Stimulated activated CD8-positive, alpha-beta memory T cell treated with anti-CD3 and anti-CD28 coated beads, Interleukin-12 subunit alpha, Interleukin-12 subunit beta, amount 100 ng/mL, for 4 hours (primary cell): ENCODE results near the gene ANKRD40.

ENCODE experiments used
- DNase-seq: peaks from one replicate; pipeline ENCODE4 v3.0.0-alpha.2; 2020; ENCODE audit warnings: low read depth

ANKRD40 gene

DNA sequence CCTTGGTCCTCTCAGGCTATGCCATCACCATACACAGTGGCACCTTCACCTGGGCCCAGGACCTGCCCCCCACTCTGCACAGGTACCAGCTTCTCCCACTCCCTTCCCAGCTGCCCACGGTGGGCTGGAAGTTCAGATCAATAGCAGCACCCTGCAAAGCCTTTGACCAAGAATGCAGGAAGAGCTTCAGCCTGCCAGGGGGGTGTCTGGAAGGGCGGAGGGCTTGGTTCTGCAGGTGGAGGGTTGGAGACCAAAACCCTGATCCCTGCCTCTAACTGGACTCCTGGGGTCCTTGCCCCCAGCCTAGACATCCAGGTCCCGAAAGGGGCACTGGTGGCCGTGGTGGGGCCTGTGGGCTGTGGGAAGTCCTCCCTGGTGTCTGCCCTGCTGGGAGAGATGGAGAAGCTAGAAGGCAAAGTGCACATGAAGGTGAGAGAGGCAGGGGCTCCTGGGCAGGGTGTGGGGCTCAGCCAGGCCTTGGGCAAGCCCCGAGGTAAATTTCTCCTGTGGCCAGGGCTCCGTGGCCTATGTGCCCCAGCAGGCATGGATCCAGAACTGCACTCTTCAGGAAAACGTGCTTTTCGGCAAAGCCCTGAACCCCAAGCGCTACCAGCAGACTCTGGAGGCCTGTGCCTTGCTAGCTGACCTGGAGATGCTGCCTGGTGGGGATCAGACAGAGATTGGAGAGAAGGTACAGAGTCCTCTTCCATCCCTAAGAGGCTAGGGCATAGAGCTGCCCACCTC, 38.7 kb downstream of the ANKRD40 start:
- no peak for DNase-seq

- no peak for DNase-seq
Observed at GRCh38 chr17:50668025-50668837, 39.5 kb downstream of the ANKRD40 start.

DNA sequence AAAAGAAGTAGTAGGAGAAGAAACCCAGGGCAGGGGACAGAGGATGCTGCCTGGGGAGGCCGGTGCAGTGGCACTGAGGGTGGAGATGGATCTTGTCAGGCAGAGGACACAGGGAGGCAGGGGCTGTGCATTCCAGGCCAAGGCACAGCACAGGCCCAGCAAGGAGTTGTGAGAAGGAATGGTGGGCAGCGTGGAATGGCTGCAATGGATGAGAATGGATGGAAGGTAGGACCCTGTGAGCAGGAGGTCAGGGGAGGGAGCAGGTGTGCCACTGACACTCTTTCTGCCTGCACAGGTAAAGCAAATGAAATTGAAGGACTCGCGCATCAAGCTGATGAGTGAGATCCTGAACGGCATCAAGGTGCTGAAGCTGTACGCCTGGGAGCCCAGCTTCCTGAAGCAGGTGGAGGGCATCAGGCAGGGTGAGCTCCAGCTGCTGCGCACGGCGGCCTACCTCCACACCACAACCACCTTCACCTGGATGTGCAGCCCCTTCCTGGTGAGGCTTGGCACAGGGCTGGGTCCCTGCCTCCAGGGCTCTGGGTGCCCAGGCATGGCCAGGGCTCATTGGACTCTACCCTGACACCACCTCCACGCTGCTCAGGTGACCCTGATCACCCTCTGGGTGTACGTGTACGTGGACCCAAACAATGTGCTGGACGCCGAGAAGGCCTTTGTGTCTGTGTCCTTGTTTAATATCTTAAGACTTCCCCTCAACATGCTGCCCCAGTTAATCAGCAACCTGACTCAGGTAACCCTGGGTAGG, 40.3 kb downstream of the ANKRD40 start:
- no peak for DNase-seq

DNA sequence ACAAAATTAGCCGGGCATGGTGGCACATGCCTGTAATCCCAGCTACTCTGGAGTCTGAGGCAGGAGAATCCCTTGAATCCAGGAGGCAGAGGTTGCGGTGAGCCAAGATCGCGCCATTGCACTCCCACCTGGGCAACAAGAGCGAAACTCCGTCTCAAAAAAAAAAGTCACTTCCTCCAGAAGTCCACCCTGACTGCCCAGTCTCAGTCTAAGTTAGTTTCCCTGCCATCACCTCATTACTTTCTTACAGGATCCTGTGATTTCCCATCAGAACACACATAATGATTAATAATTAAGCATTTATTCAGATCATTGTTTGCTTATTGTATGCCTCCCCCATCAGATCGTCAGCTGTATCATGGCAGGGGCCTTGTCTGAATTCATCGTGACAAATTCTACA, 41.4 kb downstream of the ANKRD40 start:
- no peak for DNase-seq

GRCh38 chr17:50665838-50666237, 41.9 kb downstream of the ANKRD40 start:
- no peak for DNase-seq

GRCh38 chr17:50664788-50665458, 42.8 kb downstream of the ANKRD40 start:
- no peak for DNase-seq

DNA sequence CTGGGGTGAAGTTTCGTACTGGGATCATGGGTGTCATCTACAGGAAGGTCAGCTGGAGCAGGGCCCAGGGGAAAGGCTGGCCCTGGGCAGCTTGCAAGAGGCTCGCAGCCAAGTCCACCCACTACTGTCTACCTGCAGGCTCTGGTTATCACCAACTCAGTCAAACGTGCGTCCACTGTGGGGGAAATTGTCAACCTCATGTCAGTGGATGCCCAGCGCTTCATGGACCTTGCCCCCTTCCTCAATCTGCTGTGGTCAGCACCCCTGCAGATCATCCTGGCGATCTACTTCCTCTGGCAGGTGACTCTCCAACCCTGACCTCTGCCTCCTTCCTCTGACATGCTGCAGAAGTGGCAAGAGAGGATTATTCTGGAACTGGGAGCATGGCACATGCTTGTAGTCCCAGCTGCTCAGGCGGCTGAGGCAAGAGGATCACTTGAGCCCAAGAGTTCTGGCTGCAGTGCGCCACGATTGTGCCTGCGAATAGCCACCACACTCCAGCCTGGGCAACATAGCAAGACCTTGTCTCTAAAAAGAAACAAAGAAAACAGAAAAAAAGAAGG, 43.8 kb downstream of the ANKRD40 start:
- DNase-seq = no peak

DNA sequence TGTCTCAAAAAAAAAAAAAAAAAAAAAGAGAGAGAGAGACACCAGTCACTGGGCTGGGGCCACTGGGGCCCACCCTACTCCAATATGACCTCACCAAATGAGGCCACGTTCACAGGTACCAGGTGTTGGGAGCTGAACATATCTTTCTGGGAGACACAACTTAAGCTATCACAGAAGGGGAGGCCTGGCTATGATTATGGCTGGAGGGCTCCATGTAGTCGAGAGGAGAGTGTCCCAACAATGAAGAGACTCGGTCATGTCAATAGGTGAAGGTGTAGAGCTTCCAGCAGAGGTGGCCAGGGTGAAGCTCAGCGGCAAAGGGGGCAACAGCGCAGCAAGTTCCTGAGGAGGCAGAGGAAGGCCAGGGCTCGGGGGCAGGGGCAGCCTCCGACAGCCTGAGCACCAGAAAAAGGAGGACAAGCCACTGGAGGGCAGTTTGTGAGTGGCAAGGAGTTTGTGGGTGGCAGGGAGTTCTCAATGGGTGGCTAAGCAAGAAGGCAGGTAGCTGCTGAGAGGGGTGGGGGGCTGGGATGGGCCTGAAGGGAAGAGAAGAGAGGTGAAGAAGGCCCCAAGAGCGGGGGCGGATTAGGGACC, 45.0 kb downstream of the ANKRD40 start:
- no peak for DNase-seq

GRCh38 chr17:50661795-50662391, 45.8 kb downstream of the ANKRD40 start:
- no peak for DNase-seq

DNA sequence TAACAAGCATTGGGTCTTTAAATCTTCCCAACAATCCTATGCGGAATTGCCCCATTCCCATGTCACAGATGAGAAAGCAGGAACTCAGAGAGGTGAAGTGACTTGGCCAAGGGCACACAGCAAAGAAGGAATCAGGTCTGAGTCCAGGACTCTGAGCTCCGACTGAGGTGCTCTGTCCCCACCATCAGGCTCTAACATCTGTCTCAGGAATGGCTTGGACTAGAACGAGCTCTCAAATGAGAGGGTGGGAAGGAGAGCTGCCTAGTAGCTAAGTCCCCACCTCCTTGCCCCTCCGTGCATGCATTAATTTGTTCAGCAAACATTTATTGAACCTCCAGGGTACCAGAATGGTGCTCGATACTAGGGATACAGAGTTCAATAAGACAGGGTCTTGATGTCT, 46.4 kb downstream of the ANKRD40 start:
- DNase-seq = no peak

- no peak for DNase-seq
Observed at GRCh38 chr17:50660887-50661345, 46.8 kb downstream of the ANKRD40 start.

DNA sequence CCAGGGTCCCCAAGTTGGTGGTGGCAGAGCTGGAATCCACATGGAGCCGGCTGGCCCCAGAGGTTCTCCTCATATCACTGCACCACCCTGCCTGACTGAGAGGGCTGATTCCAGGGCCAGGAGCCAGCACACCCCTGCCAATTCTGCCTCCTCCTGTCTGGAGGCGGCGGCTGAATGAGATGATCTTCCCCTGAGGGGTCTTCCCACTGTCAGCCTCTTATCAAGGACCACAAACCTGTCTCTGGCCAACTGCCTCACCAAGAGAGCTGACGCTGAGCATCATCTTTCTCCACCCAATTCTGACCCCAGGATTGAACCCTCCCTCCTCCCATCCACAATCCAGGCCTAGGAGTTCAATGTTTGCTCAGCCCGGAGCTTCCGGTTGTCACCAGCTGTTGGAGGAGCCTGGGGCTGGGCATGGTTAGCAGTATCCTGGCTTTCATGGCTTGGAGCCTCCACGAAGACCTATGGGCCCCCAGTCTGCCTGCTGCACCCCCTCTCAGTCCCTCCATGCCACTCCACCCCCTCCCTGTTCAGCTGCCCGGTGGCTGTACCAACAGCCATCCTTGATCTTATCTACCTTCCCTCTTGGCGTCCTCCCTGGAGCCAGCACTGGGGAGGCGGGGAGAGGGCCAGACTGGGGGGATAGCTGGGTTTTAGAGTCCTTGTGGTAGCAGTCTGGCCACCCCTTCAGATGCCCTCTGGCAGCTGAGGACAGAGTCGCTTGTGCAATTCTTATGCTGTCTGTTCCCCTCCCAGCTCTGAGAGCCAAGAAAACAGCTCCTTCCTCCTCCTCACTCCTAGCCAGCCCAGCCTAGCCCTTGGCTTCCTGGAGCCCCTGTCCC, 47.5 kb downstream of the ANKRD40 start:
- no peak for DNase-seq

GRCh38 chr17:50659179-50659578, 48.5 kb downstream of the ANKRD40 start:
- DNase-seq = no peak

GRCh38 chr17:50658616-50659015, 49.1 kb downstream of the ANKRD40 start:
- no peak for DNase-seq

- DNase-seq = no peak
Observed at GRCh38 chr17:50657627-50658026, 50.1 kb downstream of the ANKRD40 start.

DNA sequence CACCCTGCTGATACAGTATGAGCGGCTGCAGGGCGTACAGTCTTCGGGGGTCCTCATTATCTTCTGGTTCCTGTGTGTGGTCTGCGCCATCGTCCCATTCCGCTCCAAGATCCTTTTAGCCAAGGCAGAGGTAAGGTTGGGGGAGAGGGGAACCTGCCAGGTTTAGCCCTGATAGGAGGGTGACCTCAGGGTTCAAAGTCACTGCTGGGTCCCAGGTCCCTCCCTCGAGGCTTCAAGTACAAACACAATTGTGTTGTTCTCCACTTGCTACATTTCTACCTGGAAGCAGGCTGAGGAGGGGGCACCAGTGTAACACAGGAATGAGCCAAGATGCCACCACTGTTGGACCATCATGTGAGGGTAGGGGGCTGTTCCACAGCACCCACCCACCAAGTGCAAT, 50.7 kb downstream of the ANKRD40 start:
- no peak for DNase-seq

DNA sequence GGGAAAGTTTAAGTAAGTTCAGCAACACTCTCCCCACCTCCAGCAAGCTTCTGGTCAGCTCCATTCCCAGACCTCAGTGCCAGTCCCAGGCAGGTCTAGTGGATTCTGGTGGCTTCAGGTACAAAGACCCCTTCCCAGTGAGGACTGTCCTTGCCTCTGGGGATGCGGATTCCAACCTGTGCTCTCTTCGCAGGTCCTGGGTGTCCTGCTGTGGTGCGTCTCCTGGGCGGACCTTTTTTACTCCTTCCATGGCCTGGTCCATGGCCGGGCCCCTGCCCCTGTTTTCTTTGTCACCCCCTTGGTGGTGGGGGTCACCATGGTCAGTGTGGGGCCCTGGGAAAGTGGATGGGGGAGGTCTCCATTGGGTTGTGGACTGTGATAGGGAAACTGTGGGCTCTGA, 51.2 kb downstream of the ANKRD40 start:
- DNase-seq = no peak

GRCh38 chr17:50653738-50654137, 54.0 kb downstream of the ANKRD40 start:
- DNase-seq = no peak

DNA sequence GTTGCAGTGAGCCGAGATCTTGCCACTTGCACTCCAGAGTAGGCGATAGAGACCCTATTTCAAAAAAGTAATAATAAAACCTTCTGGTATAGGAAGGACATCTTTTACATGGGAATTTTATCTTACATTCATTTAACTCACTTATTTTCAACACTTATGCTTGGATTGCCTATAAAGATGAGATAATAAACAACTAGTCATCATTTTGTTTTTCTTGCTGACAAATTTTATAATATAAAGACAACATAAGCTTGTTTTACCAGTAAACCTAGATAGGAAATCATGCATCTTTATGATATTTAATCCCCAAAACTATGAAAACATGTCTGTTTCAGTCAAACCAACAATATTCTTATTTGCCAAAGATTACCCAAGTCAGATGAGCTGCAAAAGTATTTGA, 56.1 kb downstream of the ANKRD40 start:
- no peak for DNase-seq
